ENCODE data around the gene FSTL4. TPM values are rescaled to one million over a fixed set of nuclear protein-coding genes. Genes with fewer than 3 reads are reported as not detected.

FSTL4 gene
- total and polyA plus RNA-seq, 9 donors, result 0.07 to 0.22 (median 0.15) TPM; not detected in 4

- Histone ChIP-seq H3K27me3 (no peaks in the 10 kb centered on the region), H3K9me3 (no peaks in the 10 kb centered on the region), H3K27ac (no peak overlapping the region), H3K4me1 (ENCODE audit: insufficient read depth) (no peaks in the 10 kb centered on the region), H3K4me3 (no peak overlapping the region), H3K36me3 (no peaks in the 10 kb centered on the region)
- intact Hi-C loops (cut with DNase I), result no loop called here
- TF ChIP-seq, protein P1, sequence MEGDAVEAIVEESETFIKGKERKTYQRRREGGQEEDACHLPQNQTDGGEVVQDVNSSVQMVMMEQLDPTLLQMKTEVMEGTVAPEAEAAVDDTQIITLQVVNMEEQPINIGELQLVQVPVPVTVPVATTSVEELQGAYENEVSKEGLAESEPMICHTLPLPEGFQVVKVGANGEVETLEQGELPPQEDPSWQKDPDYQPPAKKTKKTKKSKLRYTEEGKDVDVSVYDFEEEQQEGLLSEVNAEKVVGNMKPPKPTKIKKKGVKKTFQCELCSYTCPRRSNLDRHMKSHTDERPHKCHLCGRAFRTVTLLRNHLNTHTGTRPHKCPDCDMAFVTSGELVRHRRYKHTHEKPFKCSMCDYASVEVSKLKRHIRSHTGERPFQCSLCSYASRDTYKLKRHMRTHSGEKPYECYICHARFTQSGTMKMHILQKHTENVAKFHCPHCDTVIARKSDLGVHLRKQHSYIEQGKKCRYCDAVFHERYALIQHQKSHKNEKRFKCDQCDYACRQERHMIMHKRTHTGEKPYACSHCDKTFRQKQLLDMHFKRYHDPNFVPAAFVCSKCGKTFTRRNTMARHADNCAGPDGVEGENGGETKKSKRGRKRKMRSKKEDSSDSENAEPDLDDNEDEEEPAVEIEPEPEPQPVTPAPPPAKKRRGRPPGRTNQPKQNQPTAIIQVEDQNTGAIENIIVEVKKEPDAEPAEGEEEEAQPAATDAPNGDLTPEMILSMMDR (IDR thresholded peaks at IDR 0.05), result no peak
- TF ChIP-seq EP300 (IDR thresholded peaks at IDR 0.05) (no peak), POLR2A (IDR thresholded peaks at IDR 0.05) (no peak)
- 88 to 100% (median 94%) methylated on average over 1 of the region's 1 CpG for WGBS, 3 donors
- DNase-seq, result no peak
These were observed 358.7 kb downstream of the FSTL4 start for GRCh38 chr5:133253671-133254070.

- DNase-seq, result no peak
- H3K4me3 ChIP-seq, result no peak overlapping the region
- H3K27me3 ChIP-seq, result no peaks in the 10 kb centered on the region
- no peaks in the 10 kb centered on the region for H3K4me1 ChIP-seq (ENCODE audit: insufficient read depth)
- H3K9me3 ChIP-seq, result no peaks in the 10 kb centered on the region
- no peak overlapping the region for H3K27ac ChIP-seq
- intact Hi-C loops (cut with DNase I), result no loop called here
- WGBS, 3 donors, result 79 to 89% (median 88%) methylated on average over 6 of the region's 6 CpGs
- TF ChIP-seq POLR2A (IDR thresholded peaks at IDR 0.05) (no peak), EP300 (IDR thresholded peaks at IDR 0.05) (no peak)
- TF ChIP-seq, protein P1 (IDR thresholded peaks at IDR 0.05), result no peak
- no peaks in the 10 kb centered on the region for H3K36me3 ChIP-seq
These were observed 359.3 kb downstream of the FSTL4 start for GRCh38 chr5:133253070-133253469.

GRCh38 chr5:133252133-133252480 lies 360.2 kb downstream of the FSTL4 start:
- Histone ChIP-seq H3K27ac (no peak overlapping the region), H3K36me3 (no peaks in the 10 kb centered on the region), H3K4me3 (no peak overlapping the region), H3K27me3 (no peaks in the 10 kb centered on the region), H3K4me1 (ENCODE audit: insufficient read depth) (no peaks in the 10 kb centered on the region), H3K9me3 (no peaks in the 10 kb centered on the region)
- no peak for DNase-seq
- 54 to 61% (median 58%) methylated on average over 6 of the region's 6 CpGs for WGBS, 3 donors
- no peak for TF ChIP-seq EP300 (IDR thresholded peaks at IDR 0.05)
- intact Hi-C loops (cut with DNase I), result no loop called here

GRCh38 chr5:133251296-133252132 lies 360.8 kb downstream of the FSTL4 start:
- 76 to 79% (median 76%) methylated on average over 16 of the region's 16 CpGs for WGBS, 3 donors
- no peak for DNase-seq
- Histone ChIP-seq H3K27ac (no peak overlapping the region), H3K36me3 (no peaks in the 10 kb centered on the region), H3K9me3 (no peaks in the 10 kb centered on the region), H3K27me3 (no peaks in the 10 kb centered on the region), H3K4me3 (no peak overlapping the region), H3K4me1 (ENCODE audit: insufficient read depth) (no peaks in the 10 kb centered on the region)
- TF ChIP-seq, protein P1 (IDR thresholded peaks at IDR 0.05), result no peak
- TF ChIP-seq EP300 (IDR thresholded peaks at IDR 0.05) (no peak), POLR2A (IDR thresholded peaks at IDR 0.05) (no peak)
- intact Hi-C loops (cut with DNase I), result no loop called here

- DNase-seq, result no peak
- Histone ChIP-seq H3K27me3 (no peaks in the 10 kb centered on the region), H3K27ac (no peak overlapping the region), H3K4me1 (ENCODE audit: insufficient read depth) (no peaks in the 10 kb centered on the region), H3K36me3 (no peaks in the 10 kb centered on the region), H3K9me3 (no peaks in the 10 kb centered on the region), H3K4me3 (no peak overlapping the region)
- TF ChIP-seq, protein P1 (IDR thresholded peaks at IDR 0.05), result no peak
- TF ChIP-seq POLR2A (IDR thresholded peaks at IDR 0.05), result no peak
- no peak for TF ChIP-seq EP300 (IDR thresholded peaks at IDR 0.05)
- intact Hi-C loops (cut with DNase I), result no loop called here
- 62 to 75% (median 68%) methylated on average over 10 of the region's 10 CpGs for WGBS, 3 donors
These were observed 361.8 kb downstream of the FSTL4 start for GRCh38 chr5:133250527-133250926.

All from ovary (tissue), 9 donors.